BE2C (cell line): ENCODE measurements around the gene ST6GALNAC5.
"Not testable (repeated sequence)": the region's sequence is repeated elsewhere in the genome, so short reads cannot be mapped to it uniquely, and the experiment has no call there.

Experiments
- DNase-seq: peaks from one replicate; pipeline ENCODE4 v3.0.0-alpha.2; 2020
- H3K27me3 ChIP-seq: fragments of 250-450 bp; sonication (Bioruptor Pico); 2 replicates; pipeline ENCODE4 v1.5.1; 2020; ENCODE audit warnings: mild to moderate bottlenecking
- H3K36me3 ChIP-seq: fragments of 250-450 bp; sonication (Bioruptor Pico); 2 replicates; pipeline ENCODE4 v1.5.1; 2020; ENCODE audit warnings: mild to moderate bottlenecking
- H3K4me1 ChIP-seq: fragments of 250-450 bp; sonication (Bioruptor Pico); 2 replicates; pipeline ENCODE4 v1.5.1; 2020
- H3K4me3 ChIP-seq: 2 replicates; pipeline ENCODE4 v1.5.1; 2011; ENCODE audit warnings: low read depth, low read length
- H3K9me3 ChIP-seq: fragments of 250-450 bp; sonication (Bioruptor Pico); 2 replicates; pipeline ENCODE4 v1.5.1; 2020
- CTCF ChIP-seq: IDR thresholded peaks from 2 replicates; pipeline ENCODE4 v1.5.1; 2012; ENCODE audit warnings: mild to moderate bottlenecking, low read depth, low read length

ST6GALNAC5 gene

DNA sequence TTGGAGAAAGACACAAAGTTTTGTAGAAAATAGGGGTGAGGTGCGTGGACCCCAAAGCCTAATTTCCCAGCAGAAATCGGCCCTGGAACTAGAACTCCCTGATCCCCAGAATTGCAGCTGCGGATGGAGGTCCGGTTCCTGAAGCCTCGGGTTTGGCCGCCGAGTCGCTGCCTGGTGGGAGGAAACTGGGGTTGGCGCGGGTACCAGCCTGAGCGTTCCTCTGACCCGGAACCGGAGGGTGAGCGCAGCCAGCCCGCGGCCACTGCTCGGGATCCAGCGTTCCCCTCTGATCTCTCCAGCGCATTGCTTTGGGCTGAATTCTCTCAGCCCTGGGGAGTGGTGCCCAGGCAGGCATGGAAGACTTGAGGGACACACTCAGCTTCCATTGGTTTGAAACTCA lies 1.6 kb downstream of the ST6GALNAC5 start:
- Histone ChIP-seq H3K27me3 (no peaks in the 10 kb centered on the region), H3K4me3 (peak overlapping the region; percentile 76), H3K4me1 (no peaks in the 10 kb centered on the region), H3K9me3 (no peaks in the 10 kb centered on the region), H3K36me3 (no peaks in the 10 kb centered on the region)
- DNase-seq: peak; percentile 8
- no peak for TF ChIP-seq CTCF

DNA sequence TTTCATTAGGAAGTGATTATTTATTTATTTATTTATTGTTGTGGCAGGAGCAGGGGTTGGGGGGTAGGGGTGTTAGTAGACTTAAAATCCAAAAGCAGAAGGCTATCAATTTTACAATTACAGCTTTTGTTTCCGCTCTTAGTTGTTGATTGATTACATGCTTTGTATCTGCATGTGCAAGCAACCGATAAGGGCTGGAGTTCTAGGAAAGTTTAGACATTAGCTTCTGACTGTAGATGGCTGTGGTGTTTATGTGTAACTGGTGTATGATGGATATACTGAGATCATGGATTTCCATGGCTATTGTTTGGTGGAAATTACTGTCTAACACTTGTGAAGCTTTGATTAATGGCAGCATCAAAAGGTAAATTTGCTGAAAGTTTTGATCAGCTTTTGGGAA lies 2.8 kb downstream of the ST6GALNAC5 start:
- Histone ChIP-seq H3K4me1 (no peaks in the 10 kb centered on the region), H3K27me3 (no peaks in the 10 kb centered on the region), H3K36me3 (no peaks in the 10 kb centered on the region), H3K4me3 (no peak overlapping the region), H3K9me3 (no peaks in the 10 kb centered on the region)
- no peak for TF ChIP-seq CTCF
- DNase-seq: no peak

DNA sequence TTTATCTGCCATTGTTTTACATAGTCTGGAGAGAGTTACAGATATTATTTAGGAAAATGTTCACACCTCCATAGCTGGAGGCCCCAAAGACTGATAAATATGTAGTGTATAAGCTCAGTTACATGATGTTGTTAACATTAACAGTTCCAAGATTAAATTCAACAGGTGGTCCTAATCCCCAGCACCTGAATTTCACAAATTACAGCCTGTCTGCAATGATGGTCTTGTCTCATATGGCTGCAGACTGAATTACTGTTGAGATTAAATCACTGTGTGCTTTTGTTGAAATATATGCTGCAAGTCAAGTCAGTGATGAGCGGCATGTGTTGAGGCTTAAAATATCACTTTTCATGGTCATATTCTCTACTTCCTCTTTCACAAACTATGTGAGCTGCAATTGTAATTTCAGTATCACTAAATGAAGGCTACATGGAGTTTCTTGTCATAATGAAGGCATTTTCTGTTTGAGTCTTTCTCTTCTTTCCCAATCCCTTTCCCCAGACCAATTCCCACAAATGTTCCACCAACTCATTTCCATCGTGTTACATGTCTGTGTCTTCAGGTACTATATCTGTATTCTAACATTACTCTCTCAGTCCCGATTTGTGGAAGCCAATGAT lies 4.2 kb downstream of the ST6GALNAC5 start:
- Histone ChIP-seq H3K4me3 (no peak overlapping the region), H3K27me3 (no peaks in the 10 kb centered on the region), H3K36me3 (no peaks in the 10 kb centered on the region), H3K9me3 (no peaks in the 10 kb centered on the region), H3K4me1 (no peaks in the 10 kb centered on the region)
- TF ChIP-seq CTCF: no peak
- no peak for DNase-seq

- Histone ChIP-seq H3K36me3 (no peaks in the 10 kb centered on the region), H3K9me3 (no peaks in the 10 kb centered on the region), H3K4me3 (no peak overlapping the region), H3K27me3 (no peaks in the 10 kb centered on the region), H3K4me1 (no peaks in the 10 kb centered on the region)
- no peak for TF ChIP-seq CTCF
- DNase-seq: no peak
Observed at GRCh38 chr1:76872944-76873343, 5.7 kb downstream of the ST6GALNAC5 start.

DNA sequence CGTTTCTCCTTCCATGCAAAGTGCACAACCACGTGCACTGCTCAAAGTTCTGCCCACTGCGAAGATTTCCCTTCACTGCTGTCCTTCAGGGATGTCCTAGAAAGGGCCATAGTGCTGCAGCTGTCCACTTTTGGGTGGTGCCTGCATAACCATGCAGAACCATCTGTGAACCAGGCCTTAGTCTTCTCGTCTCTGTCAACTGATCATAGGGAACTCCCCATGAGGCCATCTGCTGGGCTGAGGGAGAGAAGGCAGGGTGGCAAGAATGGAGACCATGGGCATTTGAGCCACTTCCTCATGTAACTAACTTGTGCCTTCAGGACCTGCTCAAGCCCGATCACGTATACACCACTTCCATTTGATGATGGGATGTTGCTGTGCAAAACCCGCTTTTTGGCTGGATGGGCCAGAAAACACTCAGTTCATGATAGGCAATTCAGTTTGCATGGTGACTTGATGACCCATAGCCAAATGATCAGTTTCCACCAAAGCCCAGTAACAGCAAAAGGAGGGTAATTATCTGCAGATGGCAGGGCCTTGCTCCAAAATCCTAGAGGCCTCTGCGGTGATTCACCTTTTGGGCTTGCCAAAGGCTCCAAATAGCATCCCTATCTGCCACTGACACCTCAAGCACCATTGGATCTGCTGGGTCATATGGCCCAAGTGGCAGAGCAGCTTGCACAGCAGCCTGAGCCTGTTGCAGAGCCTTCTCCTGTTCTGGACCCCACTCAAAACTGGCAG lies 9.5 kb downstream of the ST6GALNAC5 start:
- H3K36me3 ChIP-seq: no peaks in the 10 kb centered on the region
- no peaks in the 10 kb centered on the region for H3K9me3 ChIP-seq
- no peaks in the 10 kb centered on the region for H3K27me3 ChIP-seq
- TF ChIP-seq CTCF: no peak
- no peak overlapping the region for H3K4me3 ChIP-seq
- DNase-seq: no peak
- no peaks in the 10 kb centered on the region for H3K4me1 ChIP-seq

- H3K9me3 ChIP-seq, H3K27me3 ChIP-seq, H3K4me1 ChIP-seq, H3K4me3 ChIP-seq, DNase-seq, H3K36me3 ChIP-seq: not testable (repeated sequence)
Observed at GRCh38 chr1:76879014-76879413, 11.7 kb downstream of the ST6GALNAC5 start.
